GM23338 (cell line): ENCODE measurements around the gene ALDH9A1. TPM values are rescaled to one million over a fixed set of nuclear protein-coding genes. Genes with fewer than 3 reads are reported as not detected.

Experiments
- ATAC-seq: fragments of 200-7000 bp; cut with Tn5 transposase; 3 replicates; pipeline ENCODE4 v1.9.1; 2020
- DNase-seq: peaks from one replicate; pipeline ENCODE4 v3.0.0-alpha.2; 2015; ENCODE audit warnings: low spot score
- H2AFZ ChIP-seq: fragments of 200-600 bp; sonication (generic); 2 replicates; pipeline ENCODE4 v1.8.0; 2016; ENCODE audit warnings: antibody characterized with exemption, mild to moderate bottlenecking, moderate library complexity
- H3F3A ChIP-seq: fragments of 200-600 bp; sonication (generic); replicated peaks from 2 replicates; pipeline ENCODE4 v1.8.0; 2017; ENCODE audit warnings: antibody characterized with exemption, mixed run types, low read depth
- H3K27ac ChIP-seq: fragments of 200-600 bp; sonication (generic); 2 replicates; pipeline ENCODE4 v1.6.1; 2016; ENCODE audit warnings: low read depth
- H3K27me3 ChIP-seq: fragments of 200-600 bp; sonication (generic); 2 replicates; pipeline ENCODE4 v1.8.0; 2016; ENCODE audit warnings: mild to moderate bottlenecking, mixed run types, moderate library complexity; ENCODE audit not compliant: insufficient read depth
- H3K36me3 ChIP-seq: fragments of 200-600 bp; sonication (generic); 2 replicates; pipeline ENCODE4 v1.8.0; 2016; ENCODE audit warnings: mild to moderate bottlenecking; ENCODE audit not compliant: insufficient read depth
- H3K4me1 ChIP-seq: fragments of 200-600 bp; sonication (generic); 2 replicates; pipeline ENCODE4 v1.8.0; 2016; ENCODE audit warnings: mild to moderate bottlenecking, moderate library complexity; ENCODE audit not compliant: insufficient read depth
- H3K4me2 ChIP-seq: fragments of 200-600 bp; sonication (generic); 2 replicates; pipeline ENCODE4 v1.7.1; 2017; ENCODE audit warnings: mixed run types
- H3K4me3 ChIP-seq: fragments of 200-600 bp; sonication (generic); 2 replicates; pipeline ENCODE4 v1.6.1; 2016; ENCODE audit warnings: mixed run types
- H3K79me2 ChIP-seq: fragments of 200-600 bp; sonication (generic); replicated peaks from 2 replicates; pipeline ENCODE4 v1.8.0; 2017; ENCODE audit warnings: mild to moderate bottlenecking; ENCODE audit not compliant: insufficient read depth
- H3K9me2 ChIP-seq: fragments of 200-600 bp; sonication (generic); 2 replicates; pipeline ENCODE4 v1.8.0; 2017; ENCODE audit not compliant: insufficient read depth
- H4K20me1 ChIP-seq: fragments of 200-600 bp; sonication (generic); replicated peaks from 2 replicates; pipeline ENCODE4 v1.8.0; 2017; ENCODE audit warnings: mild to moderate bottlenecking; ENCODE audit not compliant: insufficient read depth
- H3K27ac Mint-ChIP-seq: 2 replicates; pipeline ENCODE4 v1.8.0; 2020; ENCODE audit warnings: inconsistent platforms, mild to moderate bottlenecking, moderate library complexity, mixed read lengths
- H3K27me3 Mint-ChIP-seq: 3 replicates; pipeline ENCODE4 v1.8.0; 2022; ENCODE audit warnings: low read depth, mild to moderate bottlenecking, moderate library complexity, mixed read lengths, inconsistent platforms; ENCODE audit not compliant: insufficient read depth, poor library complexity
- H3K36me3 Mint-ChIP-seq: 3 replicates; pipeline ENCODE4 v1.8.0; 2021; ENCODE audit warnings: low read depth, mild to moderate bottlenecking, inconsistent platforms, moderate library complexity, mixed read lengths
- H3K4me1 Mint-ChIP-seq: 3 replicates; pipeline ENCODE4 v1.8.0; 2020; ENCODE audit warnings: mild to moderate bottlenecking, inconsistent platforms, mixed read lengths
- H3K4me3 Mint-ChIP-seq: 3 replicates; pipeline ENCODE4 v1.8.0; 2021; ENCODE audit warnings: moderate library complexity, mild to moderate bottlenecking, inconsistent platforms, mixed read lengths
- H3K9me3 Mint-ChIP-seq: 3 replicates; pipeline ENCODE4 v1.8.0; 2020; ENCODE audit warnings: moderate library complexity, mild to moderate bottlenecking, inconsistent platforms, mixed read lengths
- CREB1 ChIP-seq: fragments of 250-450 bp; sonication (Bioruptor Pico); IDR thresholded peaks from 2 replicates; pipeline ENCODE4 v1.5.0; 2020; ENCODE audit warnings: low read depth, mild to moderate bottlenecking, moderate library complexity
- EZH2 ChIP-seq: fragments of 200-600 bp; sonication (generic); IDR thresholded peaks from one replicate; pipeline ENCODE4 v1.8.0; 2017; ENCODE audit warnings: antibody characterized with exemption, mild to moderate bottlenecking, low read depth; ENCODE audit not compliant: unreplicated experiment
- EZH2phosphoT487 ChIP-seq: fragments of 200-600 bp; sonication (generic); IDR thresholded peaks from one replicate; pipeline ENCODE4 v1.8.1; 2018; ENCODE audit warnings: antibody characterized with exemption; ENCODE audit not compliant: unreplicated experiment
- POLR2AphosphoS5 ChIP-seq: IDR thresholded peaks from 2 replicates; pipeline ENCODE4 v1.6.1; 2016; ENCODE audit warnings: antibody characterized with exemption, low read depth
- STAT1 ChIP-seq: IDR thresholded peaks from one replicate; pipeline ENCODE4 v1.6.1; 2016; ENCODE audit warnings: antibody characterized with exemption; ENCODE audit not compliant: unreplicated experiment
- ZNF114 ChIP-seq: fragments of 250-450 bp; sonication (Bioruptor Pico); IDR thresholded peaks from 2 replicates; pipeline ENCODE4 v1.5.0; 2020; ENCODE audit warnings: mild to moderate bottlenecking, moderate library complexity
- ZNF331 ChIP-seq: fragments of 250-450 bp; sonication (Bioruptor Pico); IDR thresholded peaks from 2 replicates; pipeline ENCODE4 v1.5.0; 2020; ENCODE audit warnings: low read depth, mild to moderate bottlenecking, moderate library complexity
- polyA plus RNA-seq: library from polyadenylated mRNA; unstranded; fragments of >200 nt; fragmentation: Nextera tagmentation; extraction: Ambion mirVana; gene quantifications from 2 replicates; pipeline ENCODE4 v1.2.1, GENCODE V29; 2016
- total RNA-seq: library from RNA; depleted of rRNA; stranded (reverse); fragments of >200 nt; shearing (Covaris generic); gene quantifications from 2 replicates; pipeline ENCODE4 v1.2.3, GENCODE V29; 2014
- TF ChIP-seq, protein P1 (sequence below), 2 experiments: fragments of 200-600 bp in 1 of 2; sonication (generic) in 1 of 2; conservative IDR thresholded peaks; 2 replicates each; pipeline versions ENCODE4 v1.5.1 to v1.6.1; 2016 to 2017; ENCODE audit warnings: antibody characterized with exemption in 2 of 2, low read depth in 2 of 2, mild to moderate bottlenecking in 2 of 2, moderate library complexity in 1 of 2
- TF ChIP-seq, protein P2 (sequence below): IDR thresholded peaks from 2 replicates; pipeline ENCODE4 v1.6.1; 2016; ENCODE audit warnings: antibody characterized with exemption
- TF ChIP-seq, protein P3 (sequence below): IDR thresholded peaks from one replicate; pipeline ENCODE4 v1.6.1; 2018; ENCODE audit warnings: antibody characterized with exemption; ENCODE audit not compliant: unreplicated experiment

The ALDH9A1 gene
- total and polyA plus RNA-seq, 2 experiments from 2014 or later, result 50.6 to 59.2 TPM

DNA sequence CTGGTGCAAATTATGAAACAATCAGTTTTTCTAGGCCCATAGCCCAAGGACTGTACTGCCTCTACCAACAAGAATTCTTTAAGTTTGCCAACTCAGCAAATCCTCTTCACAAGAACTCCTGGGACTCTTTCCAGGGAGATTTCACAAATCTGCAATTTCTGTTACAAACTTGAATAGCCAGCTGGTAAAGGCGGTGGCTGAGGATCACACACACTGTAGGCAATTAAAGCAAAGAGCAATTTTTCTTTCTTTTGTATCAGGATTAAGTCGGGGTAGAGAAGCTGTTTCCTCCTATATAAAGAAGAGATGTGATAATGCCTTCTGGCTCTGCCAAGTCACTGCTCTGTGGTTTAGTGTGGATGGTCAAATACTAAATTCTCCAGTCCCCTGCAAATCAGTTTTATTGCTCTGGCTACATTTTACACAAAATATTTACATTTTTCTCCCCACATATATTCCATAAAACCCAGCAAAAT is 1.7 kb downstream of the ALDH9A1 start:
- Histone ChIP-seq H3K36me3 (peaks cover 6% of the 10 kb centered on the region), H3K4me1 (peaks cover 8% of the 10 kb centered on the region; the same call in 1 of the 2 replicates), H3K27me3 (no peaks in the 10 kb centered on the region), H3K9me2 (no peaks in the 10 kb centered on the region), H3K27ac (no peak overlapping the region), H2AFZ (no peak overlapping the region), H3K79me2 (peaks cover 60% of the 10 kb centered on the region), H4K20me1 (no peaks in the 10 kb centered on the region; the same call in none of the 2 replicates), H3K4me2 (peak overlapping the region; percentile 83), H3K4me3 (peak overlapping the region; percentile 98), H3F3A (peaks cover 5% of the 10 kb centered on the region)
- Mint-ChIP-seq H3K4me1 (peaks cover 8% of the 10 kb centered on the region), H3K27ac (no peak overlapping the region), H3K4me3 (peak overlapping the region; percentile 57), H3K9me3 (peaks cover 12% of the 10 kb centered on the region; the same call in 2 of the 3 replicates), H3K27me3 (peaks cover 3% of the 10 kb centered on the region), H3K36me3 (peaks cover 31% of the 10 kb centered on the region)
- ATAC-seq (no peak), DNase-seq (no peak)
- TF ChIP-seq STAT1, result no peak
- TF ChIP-seq, protein P1, sequence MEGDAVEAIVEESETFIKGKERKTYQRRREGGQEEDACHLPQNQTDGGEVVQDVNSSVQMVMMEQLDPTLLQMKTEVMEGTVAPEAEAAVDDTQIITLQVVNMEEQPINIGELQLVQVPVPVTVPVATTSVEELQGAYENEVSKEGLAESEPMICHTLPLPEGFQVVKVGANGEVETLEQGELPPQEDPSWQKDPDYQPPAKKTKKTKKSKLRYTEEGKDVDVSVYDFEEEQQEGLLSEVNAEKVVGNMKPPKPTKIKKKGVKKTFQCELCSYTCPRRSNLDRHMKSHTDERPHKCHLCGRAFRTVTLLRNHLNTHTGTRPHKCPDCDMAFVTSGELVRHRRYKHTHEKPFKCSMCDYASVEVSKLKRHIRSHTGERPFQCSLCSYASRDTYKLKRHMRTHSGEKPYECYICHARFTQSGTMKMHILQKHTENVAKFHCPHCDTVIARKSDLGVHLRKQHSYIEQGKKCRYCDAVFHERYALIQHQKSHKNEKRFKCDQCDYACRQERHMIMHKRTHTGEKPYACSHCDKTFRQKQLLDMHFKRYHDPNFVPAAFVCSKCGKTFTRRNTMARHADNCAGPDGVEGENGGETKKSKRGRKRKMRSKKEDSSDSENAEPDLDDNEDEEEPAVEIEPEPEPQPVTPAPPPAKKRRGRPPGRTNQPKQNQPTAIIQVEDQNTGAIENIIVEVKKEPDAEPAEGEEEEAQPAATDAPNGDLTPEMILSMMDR (conservative IDR thresholded peaks at IDR 0.05; ENCODE audit: low read depth in 2 of 2), result no peak
- no peak for TF ChIP-seq EZH2phosphoT487
- TF ChIP-seq, protein P2, sequence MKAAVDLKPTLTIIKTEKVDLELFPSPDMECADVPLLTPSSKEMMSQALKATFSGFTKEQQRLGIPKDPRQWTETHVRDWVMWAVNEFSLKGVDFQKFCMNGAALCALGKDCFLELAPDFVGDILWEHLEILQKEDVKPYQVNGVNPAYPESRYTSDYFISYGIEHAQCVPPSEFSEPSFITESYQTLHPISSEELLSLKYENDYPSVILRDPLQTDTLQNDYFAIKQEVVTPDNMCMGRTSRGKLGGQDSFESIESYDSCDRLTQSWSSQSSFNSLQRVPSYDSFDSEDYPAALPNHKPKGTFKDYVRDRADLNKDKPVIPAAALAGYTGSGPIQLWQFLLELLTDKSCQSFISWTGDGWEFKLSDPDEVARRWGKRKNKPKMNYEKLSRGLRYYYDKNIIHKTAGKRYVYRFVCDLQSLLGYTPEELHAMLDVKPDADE, result no peak
- no peak for TF ChIP-seq ZNF331 (CRISPR knock-in tag)
- TF ChIP-seq, protein P3, sequence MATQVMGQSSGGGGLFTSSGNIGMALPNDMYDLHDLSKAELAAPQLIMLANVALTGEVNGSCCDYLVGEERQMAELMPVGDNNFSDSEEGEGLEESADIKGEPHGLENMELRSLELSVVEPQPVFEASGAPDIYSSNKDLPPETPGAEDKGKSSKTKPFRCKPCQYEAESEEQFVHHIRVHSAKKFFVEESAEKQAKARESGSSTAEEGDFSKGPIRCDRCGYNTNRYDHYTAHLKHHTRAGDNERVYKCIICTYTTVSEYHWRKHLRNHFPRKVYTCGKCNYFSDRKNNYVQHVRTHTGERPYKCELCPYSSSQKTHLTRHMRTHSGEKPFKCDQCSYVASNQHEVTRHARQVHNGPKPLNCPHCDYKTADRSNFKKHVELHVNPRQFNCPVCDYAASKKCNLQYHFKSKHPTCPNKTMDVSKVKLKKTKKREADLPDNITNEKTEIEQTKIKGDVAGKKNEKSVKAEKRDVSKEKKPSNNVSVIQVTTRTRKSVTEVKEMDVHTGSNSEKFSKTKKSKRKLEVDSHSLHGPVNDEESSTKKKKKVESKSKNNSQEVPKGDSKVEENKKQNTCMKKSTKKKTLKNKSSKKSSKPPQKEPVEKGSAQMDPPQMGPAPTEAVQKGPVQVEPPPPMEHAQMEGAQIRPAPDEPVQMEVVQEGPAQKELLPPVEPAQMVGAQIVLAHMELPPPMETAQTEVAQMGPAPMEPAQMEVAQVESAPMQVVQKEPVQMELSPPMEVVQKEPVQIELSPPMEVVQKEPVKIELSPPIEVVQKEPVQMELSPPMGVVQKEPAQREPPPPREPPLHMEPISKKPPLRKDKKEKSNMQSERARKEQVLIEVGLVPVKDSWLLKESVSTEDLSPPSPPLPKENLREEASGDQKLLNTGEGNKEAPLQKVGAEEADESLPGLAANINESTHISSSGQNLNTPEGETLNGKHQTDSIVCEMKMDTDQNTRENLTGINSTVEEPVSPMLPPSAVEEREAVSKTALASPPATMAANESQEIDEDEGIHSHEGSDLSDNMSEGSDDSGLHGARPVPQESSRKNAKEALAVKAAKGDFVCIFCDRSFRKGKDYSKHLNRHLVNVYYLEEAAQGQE, result no peak
- no peak for TF ChIP-seq CREB1 (CRISPR knock-in tag)
- no peak for TF ChIP-seq EZH2
- TF ChIP-seq ZNF114 (CRISPR knock-in tag), result no peak
- no peak for TF ChIP-seq POLR2AphosphoS5
